Kidney epithelial cell (primary cell): ENCODE data around the gene CMTM2. TPM values are rescaled to one million over a fixed set of nuclear protein-coding genes. Genes with fewer than 3 reads are reported as not detected.

ENCODE experiments used
- DNase-seq: peaks from one replicate; pipeline ENCODE4 v3.0.0-alpha.2; 2010; ENCODE audit warnings: low read depth
- H3K27me3 ChIP-seq: 2 replicates; pipeline ENCODE4 v1.6.0; 2011; ENCODE audit warnings: low read length; ENCODE audit not compliant: control insufficient read depth, insufficient read depth
- H3K36me3 ChIP-seq: 2 replicates; pipeline ENCODE4 v1.5.1; 2011; ENCODE audit warnings: low read length; ENCODE audit not compliant: control insufficient read depth, insufficient read depth
- H3K4me3 ChIP-seq: 2 replicates; pipeline ENCODE4 v1.5.1; 2011; ENCODE audit warnings: low read depth, mild to moderate bottlenecking, control low read depth, low read length
- CTCF ChIP-seq: IDR thresholded peaks from 2 replicates; pipeline ENCODE4 v1.5.1; 2011; ENCODE audit warnings: mild to moderate bottlenecking, moderate library complexity, low read length, control low read depth, inconsistent platforms; ENCODE audit not compliant: insufficient read depth, poor library complexity, severe bottlenecking
- total RNA-seq: library from RNA; depleted of rRNA; stranded (reverse); fragments of >200 nt; gene quantifications from 2 replicates; pipeline ENCODE4 v1.2.3, GENCODE V29; 2015

The CMTM2 gene
- 0.54 and 1.4 TPM in 2 replicates for total RNA-seq

- DNase-seq: no peak
- peaks cover 16% of the 10 kb centered on the region for H3K27me3 ChIP-seq
- TF ChIP-seq CTCF: no peak
- H3K4me3 ChIP-seq: peak within 1 kb of the TSS; percentile 19
- H3K36me3 ChIP-seq: no peaks in the 10 kb centered on the region
Observed at GRCh38 chr16:66578651-66579531, at the start of gene CMTM2. TSS of gene CMTM2 (plus strand) at chr16:66579463. CDS start at chr16:66579608, 145 bp downstream.

- TF ChIP-seq CTCF: no peak
- H3K36me3 ChIP-seq: peaks cover 3% of the 10 kb centered on the region
Observed at GRCh38 chr16:66529475-66529874, 49.8 kb upstream of the CMTM2 start.

GRCh38 chr16:66534376-66534799, 44.9 kb upstream of the CMTM2 start:
- DNase-seq: no peak
- Histone ChIP-seq H3K27me3 (no peaks in the 10 kb centered on the region), H3K4me3 (no peak overlapping the region), H3K36me3 (peaks cover 3% of the 10 kb centered on the region)
- TF ChIP-seq CTCF: no peak

More at GRCh38 chr16:66529475-66529874, 49.8 kb upstream of the CMTM2 start:
- Histone ChIP-seq H3K4me3 (no peak overlapping the region), H3K27me3 (no peaks in the 10 kb centered on the region)
- DNase-seq: no peak

GRCh38 chr16:66536525-66536924, 42.7 kb upstream of the CMTM2 start:
- H3K27me3 ChIP-seq: no peaks in the 10 kb centered on the region
- H3K4me3 ChIP-seq: no peak overlapping the region
- H3K36me3 ChIP-seq: peaks cover 3% of the 10 kb centered on the region
- DNase-seq: no peak
- TF ChIP-seq CTCF: no peak

DNA sequence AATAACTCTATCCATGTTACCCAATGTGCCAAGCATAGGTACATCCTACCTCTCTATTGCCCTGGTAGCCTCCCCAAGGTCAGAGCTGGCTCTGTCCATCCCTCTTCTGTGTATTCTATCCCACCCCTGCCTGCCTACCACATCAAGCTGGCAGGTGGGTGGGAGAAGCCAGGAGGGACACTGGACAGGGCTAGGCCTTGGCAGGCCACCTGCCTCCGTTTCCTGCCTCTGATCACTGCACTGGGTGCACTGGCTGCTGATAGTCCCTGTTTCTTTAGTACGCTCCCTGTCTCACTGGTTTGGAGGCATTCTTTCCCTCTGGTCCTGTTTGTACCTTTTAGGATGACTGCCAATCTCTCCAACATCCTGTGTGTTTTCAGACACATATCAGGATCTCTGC, 42.0 kb upstream of the CMTM2 start:
- Histone ChIP-seq H3K27me3 (no peaks in the 10 kb centered on the region), H3K4me3 (no peak overlapping the region), H3K36me3 (peaks cover 3% of the 10 kb centered on the region)
- no peak for DNase-seq
- no peak for TF ChIP-seq CTCF
